Mesothelial cell of epicardium (in vitro differentiated cells): Measurements from ENCODE around the gene ZNF530. TPM values are rescaled to one million over a fixed set of nuclear protein-coding genes. Genes with fewer than 3 reads are reported as not detected.

Experiments used
- DNase-seq, 2 experiments: peaks; one replicate each; pipeline ENCODE4 v3.0.0; 2021; ENCODE audit warnings: low spot score in 2 of 2; ENCODE audit not compliant: unreplicated experiment in 2 of 2
- H3K27ac Mint-ChIP-seq: 2 replicates; pipeline ENCODE4 v1.8.0; 2021; ENCODE audit warnings: mixed read lengths
- H3K27me3 Mint-ChIP-seq: 2 replicates; pipeline ENCODE4 v1.8.0; 2021; ENCODE audit warnings: low read depth, mixed read lengths
- H3K36me3 Mint-ChIP-seq: 2 replicates; pipeline ENCODE4 v1.8.0; 2021; ENCODE audit warnings: mixed read lengths
- H3K4me1 Mint-ChIP-seq: 2 replicates; pipeline ENCODE4 v1.8.0; 2021; ENCODE audit warnings: mixed read lengths
- H3K4me3 Mint-ChIP-seq: 2 replicates; pipeline ENCODE4 v1.8.0; 2021; ENCODE audit warnings: mild to moderate bottlenecking, moderate library complexity, mixed read lengths
- H3K9me3 Mint-ChIP-seq: 2 replicates; pipeline ENCODE4 v1.8.0; 2021; ENCODE audit warnings: mixed read lengths
- total RNA-seq: library from RNA; stranded (reverse); gene quantifications from 3 replicates; pipeline ENCODE4 v1.2.1, GENCODE V29; 2021
- TF ChIP-seq, protein P1 (sequence below): fragments of 200-600 bp; sonication (generic); IDR thresholded peaks from one replicate; pipeline ENCODE4 v1.5.0; 2021; ENCODE audit warnings: antibody characterized with exemption; ENCODE audit not compliant: unreplicated experiment

Gene ZNF530
- 4.8 to 6.1 TPM (median 6.0 TPM) in 3 replicates for total RNA-seq

- Mint-ChIP-seq H3K27ac (peak within 1 kb of the TSS; percentile 87), H3K4me1 (peaks cover 8% of the 10 kb centered on the region), H3K36me3 (peaks cover 37% of the 10 kb centered on the region), H3K9me3 (peaks cover 63% of the 10 kb centered on the region), H3K27me3 (no peaks in the 10 kb centered on the region), H3K4me3 (peak within 1 kb of the TSS; percentile 82)
- DNase-seq: peak; percentile 77 to 88
- TF ChIP-seq, protein P1, sequence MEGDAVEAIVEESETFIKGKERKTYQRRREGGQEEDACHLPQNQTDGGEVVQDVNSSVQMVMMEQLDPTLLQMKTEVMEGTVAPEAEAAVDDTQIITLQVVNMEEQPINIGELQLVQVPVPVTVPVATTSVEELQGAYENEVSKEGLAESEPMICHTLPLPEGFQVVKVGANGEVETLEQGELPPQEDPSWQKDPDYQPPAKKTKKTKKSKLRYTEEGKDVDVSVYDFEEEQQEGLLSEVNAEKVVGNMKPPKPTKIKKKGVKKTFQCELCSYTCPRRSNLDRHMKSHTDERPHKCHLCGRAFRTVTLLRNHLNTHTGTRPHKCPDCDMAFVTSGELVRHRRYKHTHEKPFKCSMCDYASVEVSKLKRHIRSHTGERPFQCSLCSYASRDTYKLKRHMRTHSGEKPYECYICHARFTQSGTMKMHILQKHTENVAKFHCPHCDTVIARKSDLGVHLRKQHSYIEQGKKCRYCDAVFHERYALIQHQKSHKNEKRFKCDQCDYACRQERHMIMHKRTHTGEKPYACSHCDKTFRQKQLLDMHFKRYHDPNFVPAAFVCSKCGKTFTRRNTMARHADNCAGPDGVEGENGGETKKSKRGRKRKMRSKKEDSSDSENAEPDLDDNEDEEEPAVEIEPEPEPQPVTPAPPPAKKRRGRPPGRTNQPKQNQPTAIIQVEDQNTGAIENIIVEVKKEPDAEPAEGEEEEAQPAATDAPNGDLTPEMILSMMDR: no peak
These were observed at the start of gene ZNF530 for GRCh38 chr19:57599761-57600383. Gene ZNF530 (plus strand): TSS chr19:57599885. CDS start chr19:57604346, 4,461 bp downstream.

GRCh38 chr19:57552432-57552831, 47.3 kb upstream of the ZNF530 start:
- H3K27ac Mint-ChIP-seq: no peak overlapping the region
- H3K27me3 Mint-ChIP-seq: no peaks in the 10 kb centered on the region
- TF ChIP-seq, protein P1: no peak
- DNase-seq: no peak
- H3K4me3 Mint-ChIP-seq: no peak overlapping the region
- peaks cover 62% of the 10 kb centered on the region for H3K9me3 Mint-ChIP-seq
- H3K36me3 Mint-ChIP-seq: peaks cover 99% of the 10 kb centered on the region
- no peaks in the 10 kb centered on the region for H3K4me1 Mint-ChIP-seq

GRCh38 chr19:57557659-57558058, 42.0 kb upstream of the ZNF530 start:
- Mint-ChIP-seq H3K9me3 (peaks cover 46% of the 10 kb centered on the region), H3K27ac (no peak overlapping the region), H3K4me3 (peak overlapping the region; percentile 96), H3K4me1 (peaks cover 13% of the 10 kb centered on the region), H3K36me3 (peaks cover 61% of the 10 kb centered on the region), H3K27me3 (no peaks in the 10 kb centered on the region)
- no peak for DNase-seq
- TF ChIP-seq, protein P1: no peak

DNA sequence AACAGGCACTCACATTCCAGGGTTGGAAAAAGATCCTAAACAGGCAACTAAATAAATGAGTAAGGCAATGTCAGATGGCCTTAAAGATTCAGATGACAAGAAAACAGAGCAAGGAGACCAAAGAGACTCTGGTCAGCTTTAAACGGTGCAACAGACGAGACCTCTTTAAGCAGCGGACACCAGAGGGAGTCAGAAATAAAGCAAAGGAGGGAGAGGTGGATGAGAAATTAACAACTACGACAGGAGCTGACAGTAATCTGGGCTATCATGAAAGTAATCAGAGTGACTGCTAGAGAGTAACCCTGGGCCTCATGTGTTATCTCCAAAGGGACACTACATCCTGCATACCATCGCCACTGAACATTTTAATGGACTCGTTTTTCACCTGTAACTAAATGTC, 41.2 kb upstream of the ZNF530 start:
- no peaks in the 10 kb centered on the region for H3K27me3 Mint-ChIP-seq
- peaks cover 54% of the 10 kb centered on the region for H3K36me3 Mint-ChIP-seq
- peak overlapping the region; percentile 96 for H3K4me3 Mint-ChIP-seq
- H3K4me1 Mint-ChIP-seq: peaks cover 13% of the 10 kb centered on the region
- peaks cover 43% of the 10 kb centered on the region for H3K9me3 Mint-ChIP-seq
- TF ChIP-seq, protein P1: no peak
- H3K27ac Mint-ChIP-seq: peak overlapping the region; percentile 93
- DNase-seq: no peak

DNA sequence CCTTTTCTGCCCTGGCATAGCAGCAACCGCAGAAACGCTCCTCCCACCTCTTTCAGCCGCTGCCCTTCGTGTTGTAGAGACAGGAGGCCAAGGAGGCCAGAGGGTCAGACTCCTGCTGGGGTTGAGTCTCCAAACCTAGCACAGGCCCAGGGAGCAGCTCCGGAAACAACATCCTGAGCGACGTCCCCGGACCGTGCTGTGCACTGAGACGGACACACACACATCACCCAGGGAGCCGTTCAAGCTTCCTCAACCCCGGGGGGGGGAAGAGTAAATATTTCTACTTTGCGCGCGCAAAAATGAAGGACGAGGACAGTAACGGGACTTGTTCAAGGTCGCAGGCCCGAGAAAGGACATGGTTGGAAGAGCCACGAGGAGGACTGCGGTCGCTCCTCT, 40.7 kb upstream of the ZNF530 start:
- Mint-ChIP-seq H3K27ac (peak overlapping the region; percentile 93), H3K4me1 (peaks cover 13% of the 10 kb centered on the region), H3K4me3 (peak overlapping the region; percentile 96), H3K27me3 (no peaks in the 10 kb centered on the region), H3K36me3 (peaks cover 52% of the 10 kb centered on the region), H3K9me3 (peaks cover 46% of the 10 kb centered on the region)
- DNase-seq: peak in 1 of 2 experiments; percentile 37
- TF ChIP-seq, protein P1: no peak
